HS-5 (cell line): ENCODE data around the gene BRPF3.

Source experiments
- DNase-seq: peaks from one replicate; pipeline ENCODE4 v3.0.0-alpha.2; 2012; ENCODE audit warnings: low read depth

The BRPF3 gene

DNA sequence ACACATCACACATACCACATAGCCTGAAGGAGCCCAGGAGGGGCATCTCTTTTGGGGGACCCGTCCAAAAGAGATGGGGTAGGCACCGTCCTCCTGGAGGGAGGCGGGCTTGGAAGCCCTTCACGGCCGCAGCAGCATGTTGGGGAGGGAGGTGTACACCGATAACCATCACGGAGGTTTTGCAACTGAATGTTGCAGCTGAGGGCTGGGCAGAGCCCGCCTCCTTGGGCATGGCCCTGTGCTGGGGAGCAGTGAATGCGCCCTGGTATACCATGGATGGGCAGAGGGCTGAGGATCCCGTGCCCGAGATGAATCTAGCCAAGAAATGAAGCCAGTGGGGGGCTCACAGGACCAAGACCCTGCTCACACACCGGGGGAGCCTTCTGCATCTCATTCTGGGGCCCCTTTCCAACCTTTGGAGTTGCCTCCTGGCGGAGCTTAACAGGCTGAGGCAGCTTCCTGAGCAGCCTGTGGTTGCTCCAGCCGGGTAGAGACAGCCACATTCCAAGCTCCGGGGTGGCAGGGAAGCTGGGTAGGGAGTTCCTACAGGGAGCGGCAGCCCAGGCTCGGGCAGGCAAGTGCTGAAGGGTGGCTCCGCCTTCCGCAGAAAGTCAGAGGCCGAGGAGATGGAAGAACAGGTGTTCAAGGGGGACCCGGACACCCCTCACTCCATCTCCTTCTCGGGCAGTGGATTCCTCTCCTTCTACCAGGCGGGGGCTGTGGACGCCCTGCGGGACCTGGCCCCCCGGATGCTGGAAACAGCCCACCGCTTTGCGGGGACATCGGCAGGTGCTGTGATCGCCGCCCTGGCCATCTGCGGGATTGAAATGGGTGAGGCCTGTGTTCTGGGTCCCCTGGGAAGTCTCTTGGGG, 73.5 kb downstream of the BRPF3 start, which contains the start of gene PNPLA1:
Gene PNPLA1, plus strand, starts transcription at position 227 of the 872 bp plus-strand sequence. Its CDS starts 400 bp downstream, at position 627.
- DNase-seq: no peak

DNA sequence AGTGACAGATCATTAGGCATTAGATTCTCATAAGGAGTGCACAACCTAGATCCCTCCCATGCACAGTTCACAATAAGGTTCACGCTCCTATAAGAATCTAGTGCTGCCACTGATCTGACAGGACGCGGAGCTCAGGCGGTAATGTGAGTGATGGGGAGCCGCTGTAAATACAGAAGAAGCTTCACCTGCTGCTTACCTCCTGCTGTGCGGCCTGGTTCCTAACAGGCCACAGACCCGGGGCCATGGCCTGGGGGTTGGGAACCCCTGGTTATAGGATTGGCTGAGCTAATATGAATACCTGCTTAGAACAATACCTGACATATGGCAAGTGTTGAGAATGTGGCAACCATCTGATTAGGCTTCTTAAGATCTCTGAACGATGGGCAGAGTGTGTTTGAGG, 75.7 kb downstream of the BRPF3 start:
- no peak for DNase-seq

DNA sequence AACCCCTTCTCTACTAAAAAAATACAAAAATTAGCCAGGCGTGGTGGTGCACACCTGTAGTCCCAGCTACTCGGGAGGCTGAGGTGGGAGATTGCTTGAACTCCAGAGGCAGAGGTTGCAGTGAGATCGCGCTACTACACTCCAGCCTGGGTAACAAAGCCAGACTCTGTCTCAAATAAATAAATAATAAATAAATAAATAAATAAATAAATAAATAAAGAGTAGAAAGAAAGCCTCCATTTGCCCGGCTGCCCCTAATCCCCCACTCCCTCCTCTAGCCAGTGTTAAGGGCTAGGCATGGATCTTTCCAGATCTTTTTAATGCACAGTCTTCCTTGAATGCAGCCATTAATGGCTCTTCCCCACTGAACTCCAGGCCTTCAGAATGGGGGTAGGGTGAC, 76.5 kb downstream of the BRPF3 start:
- DNase-seq: no peak

DNA sequence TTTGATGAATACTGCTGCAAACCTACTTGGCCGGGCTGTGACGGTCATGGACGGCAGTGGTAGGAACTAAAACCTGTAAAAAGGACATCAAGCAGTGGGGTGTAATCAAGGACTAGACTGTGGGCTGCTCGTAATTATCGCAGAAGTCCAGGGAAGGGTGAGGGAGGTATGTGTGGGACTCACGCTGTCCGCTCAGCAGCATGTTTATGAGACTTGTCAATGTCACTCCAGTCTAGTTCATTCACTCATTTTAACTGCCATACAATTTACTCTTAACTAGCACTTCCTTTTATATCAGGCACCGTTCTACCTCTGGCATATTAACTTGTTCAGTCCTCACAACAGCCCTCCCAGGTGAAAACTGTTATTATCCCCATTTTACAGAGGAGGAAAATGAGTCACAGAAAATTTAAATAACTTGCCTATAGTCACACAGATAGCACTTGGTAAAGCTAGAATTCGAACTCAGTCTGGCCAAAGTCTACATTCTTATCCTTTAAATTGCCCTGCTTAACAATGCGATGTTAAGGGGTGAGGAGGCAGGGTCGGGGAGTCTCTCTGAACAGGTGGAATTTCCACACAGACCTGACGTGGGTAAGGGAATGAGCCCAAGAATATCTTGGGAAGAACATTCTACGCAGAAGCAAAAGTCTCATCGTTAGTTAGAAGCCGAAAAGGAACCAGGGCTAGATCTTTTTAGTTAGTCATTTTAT, 77.4 kb downstream of the BRPF3 start:
- DNase-seq: no peak

DNA sequence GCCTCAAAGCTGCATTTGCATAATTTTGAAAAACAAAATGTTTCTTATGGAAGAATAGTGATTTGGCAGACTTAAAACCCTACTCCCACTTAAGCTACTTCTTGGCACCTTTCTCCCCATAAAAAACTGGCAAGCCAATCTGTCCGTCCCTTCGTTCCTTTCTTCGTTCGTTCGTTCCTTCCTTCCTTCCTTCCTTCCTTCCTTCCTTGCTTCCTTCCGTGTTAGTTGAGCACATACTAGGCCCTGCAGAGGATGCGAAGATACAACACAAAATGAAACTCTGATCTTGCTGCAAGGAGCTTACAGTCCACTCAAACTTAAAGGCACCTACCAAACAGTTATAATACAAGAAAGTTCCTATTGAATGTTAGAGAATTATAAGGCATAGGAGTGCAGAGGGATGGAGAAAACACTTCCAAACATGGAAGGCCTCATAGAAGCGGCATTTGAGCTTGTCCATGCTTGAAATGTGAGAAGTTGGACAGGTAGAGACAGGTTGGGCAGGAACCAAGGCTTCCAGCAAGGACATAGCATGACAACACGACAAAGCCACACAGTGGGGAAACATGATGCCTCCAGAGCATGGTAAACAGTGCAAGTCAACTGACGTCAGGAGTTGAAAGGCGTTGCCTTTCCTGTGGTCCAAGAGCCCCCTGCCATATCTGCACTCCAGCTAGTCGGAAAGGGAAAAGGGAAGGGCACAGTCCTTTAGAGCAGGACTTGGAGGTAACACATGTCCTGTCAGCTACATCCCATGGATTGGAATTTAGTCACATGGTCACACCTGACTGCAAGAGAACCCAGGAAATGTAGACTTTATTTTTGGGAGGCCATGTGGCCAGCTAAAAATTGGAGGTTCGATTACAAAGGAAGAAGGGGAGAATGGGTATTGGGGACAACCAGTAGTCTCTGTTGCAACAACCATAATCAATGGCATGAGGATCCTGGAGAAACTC, 80.3 kb downstream of the BRPF3 start:
- no peak for DNase-seq

DNA sequence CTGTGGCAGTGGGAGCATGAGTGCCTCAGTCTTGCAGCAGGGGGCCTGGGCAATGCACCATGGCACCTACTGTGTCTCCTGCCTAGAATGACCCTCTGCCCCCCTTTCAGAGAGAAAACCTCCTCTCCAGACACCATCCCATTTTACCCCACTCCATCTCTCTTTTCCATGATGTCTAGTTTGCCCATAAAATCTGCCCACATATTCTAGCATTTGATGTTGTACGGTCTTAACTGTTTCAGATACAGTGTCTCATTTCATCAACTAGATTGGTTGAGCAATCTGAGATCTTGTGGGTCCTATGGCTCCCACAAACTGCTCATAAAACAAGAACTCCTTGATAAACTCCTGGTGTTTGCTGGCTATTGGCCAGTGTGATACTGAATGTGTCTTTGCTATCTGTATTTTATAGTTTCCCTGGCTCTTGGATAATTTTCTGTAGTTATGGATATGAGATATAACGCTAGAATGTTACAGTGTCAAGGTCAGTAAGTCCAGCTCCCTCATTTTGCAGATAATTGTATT, 81.5 kb downstream of the BRPF3 start:
- no peak for DNase-seq

DNA sequence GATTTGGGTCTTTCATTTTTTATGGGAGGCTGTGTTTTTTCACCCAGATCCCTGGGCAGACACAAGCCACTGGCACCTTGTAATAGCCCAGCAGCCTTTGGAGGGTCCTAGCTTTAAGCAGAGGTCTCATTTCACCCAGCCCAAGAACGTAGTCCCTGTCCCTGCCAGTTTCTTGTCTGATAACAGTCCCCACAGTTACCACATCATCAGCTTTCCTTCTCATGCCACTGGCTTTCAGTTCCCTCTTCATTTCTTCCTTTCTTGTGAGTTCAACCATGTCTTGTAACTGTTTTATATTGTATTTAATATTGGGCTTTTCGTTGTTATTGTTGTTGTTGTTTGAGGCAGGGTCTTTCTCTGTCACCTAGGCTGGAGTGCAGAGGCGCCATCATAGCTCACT, 83.9 kb downstream of the BRPF3 start:
- no peak for DNase-seq

DNA sequence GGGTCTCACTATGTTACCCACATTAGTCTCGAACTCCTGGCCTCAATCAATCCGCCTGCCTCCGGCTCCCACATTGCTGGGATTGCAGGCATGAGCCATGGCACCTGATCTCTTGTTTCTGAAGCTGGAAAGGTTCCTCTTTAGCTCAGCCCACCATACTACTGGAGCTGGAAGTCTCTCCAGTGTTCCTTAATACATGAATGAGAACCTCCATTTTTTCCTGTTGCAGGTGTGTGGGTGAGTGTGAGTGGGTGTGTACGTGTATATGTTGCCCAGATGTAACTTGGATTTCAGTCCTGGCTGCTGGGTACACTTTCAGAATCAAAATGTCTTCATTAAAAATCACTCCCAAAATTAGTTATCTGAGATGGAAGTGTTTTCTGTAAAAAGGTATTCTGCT, 84.4 kb downstream of the BRPF3 start:
- DNase-seq: no peak
